GM12865 (cell line): Measurements from ENCODE around the gene ONECUT3.

Experiments
- DNase-seq: peaks from one replicate; pipeline ENCODE4 v3.0.0; 2010; ENCODE audit warnings: low read depth
- H3K4me3 ChIP-seq: 2 replicates; pipeline ENCODE4 v1.5.1; 2011; ENCODE audit warnings: mild to moderate bottlenecking, low read depth, low read length, control low read depth
- TF ChIP-seq, protein P1 (sequence below): IDR thresholded peaks from 2 replicates; pipeline ENCODE4 v1.5.1; 2011; ENCODE audit warnings: low read length, control low read depth, low read depth, inconsistent platforms; ENCODE audit not compliant: insufficient read depth; ENCODE audit errors: missing control alignments

ONECUT3 gene

GRCh38 chr19:1807695-1808394, 54.5 kb downstream of the ONECUT3 start:
- TF ChIP-seq, protein P1, sequence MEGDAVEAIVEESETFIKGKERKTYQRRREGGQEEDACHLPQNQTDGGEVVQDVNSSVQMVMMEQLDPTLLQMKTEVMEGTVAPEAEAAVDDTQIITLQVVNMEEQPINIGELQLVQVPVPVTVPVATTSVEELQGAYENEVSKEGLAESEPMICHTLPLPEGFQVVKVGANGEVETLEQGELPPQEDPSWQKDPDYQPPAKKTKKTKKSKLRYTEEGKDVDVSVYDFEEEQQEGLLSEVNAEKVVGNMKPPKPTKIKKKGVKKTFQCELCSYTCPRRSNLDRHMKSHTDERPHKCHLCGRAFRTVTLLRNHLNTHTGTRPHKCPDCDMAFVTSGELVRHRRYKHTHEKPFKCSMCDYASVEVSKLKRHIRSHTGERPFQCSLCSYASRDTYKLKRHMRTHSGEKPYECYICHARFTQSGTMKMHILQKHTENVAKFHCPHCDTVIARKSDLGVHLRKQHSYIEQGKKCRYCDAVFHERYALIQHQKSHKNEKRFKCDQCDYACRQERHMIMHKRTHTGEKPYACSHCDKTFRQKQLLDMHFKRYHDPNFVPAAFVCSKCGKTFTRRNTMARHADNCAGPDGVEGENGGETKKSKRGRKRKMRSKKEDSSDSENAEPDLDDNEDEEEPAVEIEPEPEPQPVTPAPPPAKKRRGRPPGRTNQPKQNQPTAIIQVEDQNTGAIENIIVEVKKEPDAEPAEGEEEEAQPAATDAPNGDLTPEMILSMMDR: no peak
- no peak overlapping the region for H3K4me3 ChIP-seq
- DNase-seq: no peak

DNA sequence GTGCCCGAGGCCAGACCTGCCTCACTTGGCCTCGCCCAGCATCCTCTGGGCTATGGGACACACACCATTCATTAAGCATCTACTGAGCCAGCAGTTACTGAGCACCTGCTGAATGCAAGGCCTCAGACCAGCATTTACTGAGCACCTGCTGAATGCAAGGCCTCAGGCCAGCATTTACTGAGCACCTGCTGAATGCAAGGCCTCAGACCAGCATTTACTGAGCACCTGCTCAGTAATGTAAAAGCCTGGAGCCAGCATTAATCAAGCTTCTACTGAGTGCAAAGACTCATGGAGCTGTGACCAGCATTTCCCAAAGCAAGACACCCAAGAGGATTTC, 55.1 kb downstream of the ONECUT3 start:
- TF ChIP-seq, protein P1: no peak

GRCh38 chr19:1809678-1810077, 56.4 kb downstream of the ONECUT3 start:
- H3K4me3 ChIP-seq: no peak overlapping the region
- no peak for DNase-seq
- TF ChIP-seq, protein P1: no peak

More for the DNA sequence above, 55.1 kb downstream of the ONECUT3 start:
- DNase-seq: no peak
- no peak overlapping the region for H3K4me3 ChIP-seq

DNA sequence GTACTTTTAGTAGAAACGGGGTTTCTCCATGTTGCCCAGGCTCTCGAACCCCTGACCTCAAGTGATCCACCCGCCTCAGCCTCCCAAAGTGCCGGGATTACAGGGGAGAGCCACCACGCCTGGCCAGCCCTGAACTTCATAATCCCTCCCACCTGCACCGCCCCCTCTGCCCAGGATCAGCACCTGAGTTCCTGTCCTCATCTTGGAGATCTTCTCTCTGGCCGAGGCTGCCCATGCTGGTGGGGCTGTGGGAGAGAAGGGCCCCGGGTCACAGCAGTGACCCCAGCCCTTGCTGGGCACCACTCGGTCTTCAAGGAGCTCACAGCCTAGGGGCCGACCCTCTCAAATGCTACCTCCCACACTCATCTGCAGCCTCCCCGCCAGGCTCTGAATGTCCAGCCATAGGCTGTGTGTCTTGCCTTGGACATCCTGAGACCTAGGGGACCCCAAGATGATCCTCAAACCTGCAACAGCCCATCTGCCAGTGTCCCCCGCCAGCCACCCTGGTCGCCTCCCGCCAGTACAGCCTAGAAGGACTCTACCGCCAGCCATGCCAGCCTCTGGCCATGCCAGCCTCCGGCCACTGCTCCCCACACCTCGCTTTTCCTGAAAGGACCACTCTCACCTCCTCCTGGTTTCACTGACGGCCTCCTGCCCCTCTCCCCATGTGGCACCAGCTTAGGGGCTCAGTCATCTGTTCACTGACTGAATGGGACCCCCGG, 57.3 kb downstream of the ONECUT3 start:
- no peak for DNase-seq
- H3K4me3 ChIP-seq: no peak overlapping the region
- TF ChIP-seq, protein P1: no peak

DNA sequence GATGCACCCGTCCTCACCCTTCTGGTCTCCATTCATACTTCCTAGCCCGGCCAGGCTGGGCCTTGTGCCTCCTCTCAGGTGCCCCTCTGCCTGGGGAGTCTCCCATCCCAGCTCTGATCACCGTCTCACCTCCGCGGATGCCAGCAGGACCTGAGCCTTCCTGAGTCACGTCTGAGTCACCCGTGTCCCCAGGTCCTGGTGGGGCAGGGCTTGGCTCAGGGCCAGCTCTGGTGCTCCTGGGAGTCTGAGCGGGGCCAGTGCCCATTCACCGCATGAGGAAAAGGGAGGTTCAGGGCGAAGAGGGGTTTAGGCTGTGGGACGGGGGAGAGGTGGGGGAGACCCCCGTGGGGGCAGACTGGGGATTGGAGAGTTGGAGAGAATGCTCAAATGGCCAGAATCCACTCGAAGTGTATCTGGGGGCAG, 58.2 kb downstream of the ONECUT3 start:
- TF ChIP-seq, protein P1: no peak
- no peak for DNase-seq
- peak overlapping the region; percentile 51 for H3K4me3 ChIP-seq

- no peak for DNase-seq
- TF ChIP-seq, protein P1: peak; percentile 32
- H3K4me3 ChIP-seq: peak within 1 kb of the TSS; percentile 51
Measured at GRCh38 chr19:1811942-1812425, 58.7 kb downstream of the ONECUT3 start, which contains the start of gene ATP8B3. Gene ATP8B3, minus strand, starts transcription at chr19:1812276. Its CDS starts 540 bp downstream, at chr19:1811736.
